ENCODE measurements around the gene CXXC1.

DNA sequence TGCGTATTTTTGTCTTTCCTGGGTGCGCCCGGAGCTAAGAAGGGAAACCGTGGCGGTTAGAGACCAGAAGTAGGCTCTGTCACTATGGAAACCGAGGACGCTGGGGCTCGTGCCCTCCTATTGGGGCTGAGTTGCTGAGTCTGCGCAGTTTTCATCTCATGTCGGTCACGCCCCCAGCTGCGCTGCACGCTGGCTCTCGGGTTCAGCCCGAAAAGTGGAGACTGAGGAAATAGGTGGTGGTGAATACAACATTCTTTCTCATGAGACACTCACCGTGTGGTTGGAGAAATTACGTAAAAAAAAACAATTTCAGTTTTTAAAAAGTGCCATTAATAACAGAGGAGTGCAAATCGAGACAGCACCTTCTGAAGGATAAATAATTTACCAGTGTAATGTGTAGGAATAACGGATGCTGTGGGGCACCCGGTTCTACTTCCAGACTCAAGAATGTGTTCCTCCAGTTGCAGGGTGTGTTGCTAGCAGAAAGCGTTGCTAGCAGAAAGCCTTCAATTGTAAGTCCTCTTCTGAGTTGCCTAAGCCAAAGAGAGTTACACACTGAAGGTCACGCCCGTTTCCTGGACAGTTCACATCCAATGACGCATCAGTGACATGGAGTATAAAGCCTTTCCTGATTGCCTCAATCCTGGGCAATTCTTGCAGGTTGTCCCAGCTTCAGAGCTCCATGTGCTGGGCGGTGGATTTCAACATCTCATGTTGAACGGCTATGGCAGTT lies 20.4 kb upstream of the CXXC1 start:
- TF ChIP-seq ZFP30 (CRISPR knock-in tag; IDR thresholded peaks at IDR 0.05) (no peak), ZNF70 (CRISPR knock-in tag; IDR thresholded peaks at IDR 0.05) (no peak), TOX (CRISPR knock-in tag; IDR thresholded peaks at IDR 0.05; ENCODE audit: borderline replicate concordance) (no peak), ZC3H10 (CRISPR knock-in tag; IDR thresholded peaks at IDR 0.05) (no peak), SNAI2 (CRISPR knock-in tag; IDR thresholded peaks at IDR 0.05) (no peak), ZFP3 (CRISPR knock-in tag; IDR thresholded peaks at IDR 0.05) (no peak), ARNTL (CRISPR knock-in tag; IDR thresholded peaks at IDR 0.05; ENCODE audit: borderline replicate concordance, low read depth) (no peak), RARB (CRISPR knock-in tag; IDR thresholded peaks at IDR 0.05) (no peak)
- TF ChIP-seq, protein P1, sequence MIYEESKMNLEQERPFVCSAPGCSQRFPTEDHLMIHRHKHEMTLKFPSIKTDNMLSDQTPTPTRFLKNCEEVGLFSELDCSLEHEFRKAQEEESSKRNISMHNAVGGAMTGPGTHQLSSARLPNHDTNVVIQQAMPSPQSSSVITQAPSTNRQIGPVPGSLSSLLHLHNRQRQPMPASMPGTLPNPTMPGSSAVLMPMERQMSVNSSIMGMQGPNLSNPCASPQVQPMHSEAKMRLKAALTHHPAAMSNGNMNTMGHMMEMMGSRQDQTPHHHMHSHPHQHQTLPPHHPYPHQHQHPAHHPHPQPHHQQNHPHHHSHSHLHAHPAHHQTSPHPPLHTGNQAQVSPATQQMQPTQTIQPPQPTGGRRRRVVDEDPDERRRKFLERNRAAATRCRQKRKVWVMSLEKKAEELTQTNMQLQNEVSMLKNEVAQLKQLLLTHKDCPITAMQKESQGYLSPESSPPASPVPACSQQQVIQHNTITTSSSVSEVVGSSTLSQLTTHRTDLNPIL (CRISPR knock-in tag; IDR thresholded peaks at IDR 0.05; ENCODE audit: low read depth), result no peak
- TF ChIP-seq, protein P2, sequence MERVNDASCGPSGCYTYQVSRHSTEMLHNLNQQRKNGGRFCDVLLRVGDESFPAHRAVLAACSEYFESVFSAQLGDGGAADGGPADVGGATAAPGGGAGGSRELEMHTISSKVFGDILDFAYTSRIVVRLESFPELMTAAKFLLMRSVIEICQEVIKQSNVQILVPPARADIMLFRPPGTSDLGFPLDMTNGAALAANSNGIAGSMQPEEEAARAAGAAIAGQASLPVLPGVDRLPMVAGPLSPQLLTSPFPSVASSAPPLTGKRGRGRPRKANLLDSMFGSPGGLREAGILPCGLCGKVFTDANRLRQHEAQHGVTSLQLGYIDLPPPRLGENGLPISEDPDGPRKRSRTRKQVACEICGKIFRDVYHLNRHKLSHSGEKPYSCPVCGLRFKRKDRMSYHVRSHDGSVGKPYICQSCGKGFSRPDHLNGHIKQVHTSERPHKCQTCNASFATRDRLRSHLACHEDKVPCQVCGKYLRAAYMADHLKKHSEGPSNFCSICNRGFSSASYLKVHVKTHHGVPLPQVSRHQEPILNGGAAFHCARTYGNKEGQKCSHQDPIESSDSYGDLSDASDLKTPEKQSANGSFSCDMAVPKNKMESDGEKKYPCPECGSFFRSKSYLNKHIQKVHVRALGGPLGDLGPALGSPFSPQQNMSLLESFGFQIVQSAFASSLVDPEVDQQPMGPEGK (CRISPR knock-in tag; IDR thresholded peaks at IDR 0.05; ENCODE audit: borderline replicate concordance), result no peak

Data from SK-N-SH treated with all-trans-retinoic acid at 6 μM for 48 hours (cell line).